ENCODE measurements around the gene TTC36. TPM values are rescaled to one million over a fixed set of nuclear protein-coding genes. Genes with fewer than 3 reads are reported as not detected.
A peak's percentile ranks its signal among the peaks of the same experiment; 100 is the strongest.

Gene TTC36
- total and polyA plus RNA-seq, 2 of the 13 experiments (the other 11 are each of a cell fraction or from before 2014, with no cell fraction given), result 0.13 to 0.40 TPM

- ChIA-PET POLR2A (no interaction called here), CTCF (ENCODE audit: low intra/inter-chr PET ratio, low total read pairs) (no interaction called here)
- H3K27ac ChIP-seq (ENCODE audit: extremely low read length, insufficient read depth, low read length), result peak overlapping the region; percentile 41
- no peaks in the 10 kb centered on the region for H4K20me1 ChIP-seq (ENCODE audit: insufficient read depth, low read length)
- BruUV-seq (replicated peaks), result TSS peak; percentile 37
- H3K4me2 ChIP-seq (ENCODE audit: low read depth, low read length), result peak overlapping the region; percentile 94
- peak; percentile 37 for ATAC-seq
- H3K4me3 ChIP-seq (replicated peaks in 1 of 3; ENCODE audit: insufficient read depth in 1 of 3, low read depth in 2 of 3, low read length in 3 of 3), result peak overlapping the region; percentile 70 to 97 (median 73)
- H3K36me3 ChIP-seq (replicated peaks in 1 of 2; ENCODE audit: control insufficient read depth in 1 of 2, insufficient read depth in 2 of 2, low read length in 2 of 2), result no peaks in the 10 kb centered on the region
- no peak overlapping the region for H2AFZ ChIP-seq (ENCODE audit: low read length)
- H3K4me1 ChIP-seq (ENCODE audit: insufficient read depth, low read length), result peaks cover 60% of the 10 kb centered on the region
- no peaks in the 10 kb centered on the region for H3K79me2 ChIP-seq (ENCODE audit: insufficient read depth, low read length)
- FAIRE-seq, result no peak
- 0% methylated on average over 7 of the region's 12 CpGs for WGBS (ENCODE audit: low lambda C conversion rate)
- no peaks in the 10 kb centered on the region for H3K9me3 ChIP-seq (ENCODE audit: low read length)
- intact Hi-C loops (cut with micrococcal nuclease; ENCODE audit: unreplicated experiment), result no loop called here
- H3K27me3 ChIP-seq (ENCODE audit: control insufficient read depth in 1 of 2, insufficient read depth in 2 of 2, low read length in 2 of 2), result no peaks in the 10 kb centered on the region; a peak in 1 of 5 replicates
- H3K9ac ChIP-seq (ENCODE audit: insufficient read depth, low read depth, low read length), result peak overlapping the region; percentile 79
- peak; percentile 12 for DNase-seq (ENCODE audit: low spot score)
- in situ Hi-C loops (cut with HindIII; ENCODE audit: extremely low pct_ligation_motif_present, low pct_unique_long_range_greater_than_20kb), result loop anchor here (5.0 kb wide), 1 partner anchor 36 kb away; the partner anchor contains the start of gene IFT46
- TF ChIP-seq ZNF615 (CRISPR knock-in tag; IDR thresholded peaks at IDR 0.05; ENCODE audit: borderline replicate concordance) (0 out of 2 replicates have a peak, but pooled peaks have one; percentile 1), ZNF138 (CRISPR knock-in tag; IDR thresholded peaks at IDR 0.05; ENCODE audit: low read depth) (0 out of 2 replicates have a peak, but pooled peaks have one; percentile 22), SIN3A (IDR thresholded peaks at IDR 0.05; ENCODE audit: borderline replicate concordance, low read depth, low read length) (peak; percentile 50; the same call in 1 of the 2 replicates), MXI1 (IDR thresholded peaks at IDR 0.05; ENCODE audit: borderline replicate concordance, low read depth, low read length) (0 out of 3 replicates have a peak, but pooled peaks have one; percentile 3), NR2F6 (IDR thresholded peaks at IDR 0.05) (no peak), NR2F6 (CRISPR knock-in tag; IDR thresholded peaks at IDR 0.05) (no peak), ZNF724P (CRISPR knock-in tag; IDR thresholded peaks at IDR 0.05; ENCODE audit: borderline replicate concordance) (no peak), ZBTB26 (CRISPR knock-in tag; IDR thresholded peaks at IDR 0.05; ENCODE audit: borderline replicate concordance) (peak; percentile 60; the same call in 1 of the 2 replicates), ZZZ3 (CRISPR knock-in tag; IDR thresholded peaks at IDR 0.05; ENCODE audit: borderline replicate concordance) (0 out of 2 replicates have a peak, but pooled peaks have one; percentile 47), ZFX (CRISPR knock-in tag; IDR thresholded peaks at IDR 0.05; ENCODE audit: low read depth) (peak; percentile 58), ZNF350 (CRISPR knock-in tag; IDR thresholded peaks at IDR 0.05; ENCODE audit: borderline replicate concordance, low read depth) (0 out of 2 replicates have a peak, but pooled peaks have one; percentile 23), TFAP4 (IDR thresholded peaks at IDR 0.05; ENCODE audit: borderline replicate concordance, low read depth) (peak; percentile 32; the same call in 1 of the 2 replicates), HES4 (CRISPR knock-in tag; IDR thresholded peaks at IDR 0.05; ENCODE audit: borderline replicate concordance) (0 out of 2 replicates have a peak, but pooled peaks have one; percentile 41), ZKSCAN1 (IDR thresholded peaks at IDR 0.05; ENCODE audit: low read length) (no peak), SALL2 (CRISPR knock-in tag; IDR thresholded peaks at IDR 0.05) (no peak)
- TF ChIP-seq, protein P1, sequence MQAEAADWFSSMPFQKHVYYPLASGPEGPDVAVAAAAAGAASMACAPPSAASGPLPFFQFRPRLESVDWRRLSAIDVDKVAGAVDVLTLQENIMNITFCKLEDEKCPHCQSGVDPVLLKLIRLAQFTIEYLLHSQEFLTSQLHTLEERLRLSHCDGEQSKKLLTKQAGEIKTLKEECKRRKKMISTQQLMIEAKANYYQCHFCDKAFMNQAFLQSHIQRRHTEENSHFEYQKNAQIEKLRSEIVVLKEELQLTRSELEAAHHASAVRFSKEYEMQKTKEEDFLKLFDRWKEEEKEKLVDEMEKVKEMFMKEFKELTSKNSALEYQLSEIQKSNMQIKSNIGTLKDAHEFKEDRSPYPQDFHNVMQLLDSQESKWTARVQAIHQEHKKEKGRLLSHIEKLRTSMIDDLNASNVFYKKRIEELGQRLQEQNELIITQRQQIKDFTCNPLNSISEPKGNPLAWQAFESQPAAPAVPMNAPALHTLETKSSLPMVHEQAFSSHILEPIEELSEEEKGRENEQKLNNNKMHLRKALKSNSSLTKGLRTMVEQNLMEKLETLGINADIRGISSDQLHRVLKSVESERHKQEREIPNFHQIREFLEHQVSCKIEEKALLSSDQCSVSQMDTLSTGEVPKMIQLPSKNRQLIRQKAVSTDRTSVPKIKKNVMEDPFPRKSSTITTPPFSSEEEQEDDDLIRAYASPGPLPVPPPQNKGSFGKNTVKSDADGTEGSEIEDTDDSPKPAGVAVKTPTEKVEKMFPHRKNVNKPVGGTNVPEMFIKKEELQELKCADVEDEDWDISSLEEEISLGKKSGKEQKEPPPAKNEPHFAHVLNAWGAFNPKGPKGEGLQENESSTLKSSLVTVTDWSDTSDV (CRISPR knock-in tag; IDR thresholded peaks at IDR 0.05), result 0 out of 2 replicates have a peak, but pooled peaks have one; percentile 47
Measured at GRCh38 chr11:118531597-118532084, 4.4 kb downstream of the TTC36 start.

All from HepG2 (cell line).